ENCODE results near the gene P2RX1.

Gene P2RX1

DNA sequence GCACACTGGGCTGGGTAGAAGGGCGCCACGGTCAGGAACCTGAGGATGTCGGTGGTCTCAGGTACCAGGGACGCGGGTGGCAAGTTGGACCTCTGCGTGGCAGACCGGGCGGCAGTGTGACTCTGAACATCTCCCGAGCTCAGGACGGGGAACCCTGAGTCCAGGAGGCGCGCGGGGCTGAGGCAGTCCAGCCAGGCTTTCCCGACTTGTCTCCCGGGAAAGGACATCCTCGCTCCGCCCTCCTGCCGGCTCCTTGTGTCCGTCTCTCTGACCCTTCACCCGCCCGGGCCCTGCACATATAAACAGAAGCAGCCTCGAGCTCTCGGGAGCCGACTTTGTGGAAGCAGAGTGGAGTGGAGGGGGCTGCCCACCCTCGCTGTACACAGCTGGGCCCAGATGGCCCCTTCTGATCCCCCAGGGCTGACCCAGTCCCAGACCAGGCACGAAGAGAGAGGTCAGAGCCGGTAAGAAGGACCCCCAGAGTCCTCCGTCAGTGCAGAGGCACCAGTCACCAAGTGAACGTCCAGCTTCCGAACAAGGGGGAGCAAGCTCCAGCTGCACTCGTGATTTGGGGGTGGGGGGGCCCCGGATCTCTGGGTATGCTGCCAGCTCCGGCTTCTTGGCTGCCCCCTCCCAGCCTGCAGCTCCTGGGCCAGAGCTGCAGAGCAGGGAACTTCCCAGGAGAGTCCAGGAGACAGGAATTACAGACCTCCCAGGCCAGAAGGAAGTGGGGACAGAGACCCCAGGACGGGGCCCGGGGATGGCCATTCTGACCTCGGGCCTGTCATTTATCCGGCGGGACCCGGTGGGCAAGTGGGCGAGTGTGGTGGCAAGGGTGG, 8.5 kb upstream of the P2RX1 start:
- DNase-seq (ENCODE audit: low read depth, low spot score), result no peak

DNA sequence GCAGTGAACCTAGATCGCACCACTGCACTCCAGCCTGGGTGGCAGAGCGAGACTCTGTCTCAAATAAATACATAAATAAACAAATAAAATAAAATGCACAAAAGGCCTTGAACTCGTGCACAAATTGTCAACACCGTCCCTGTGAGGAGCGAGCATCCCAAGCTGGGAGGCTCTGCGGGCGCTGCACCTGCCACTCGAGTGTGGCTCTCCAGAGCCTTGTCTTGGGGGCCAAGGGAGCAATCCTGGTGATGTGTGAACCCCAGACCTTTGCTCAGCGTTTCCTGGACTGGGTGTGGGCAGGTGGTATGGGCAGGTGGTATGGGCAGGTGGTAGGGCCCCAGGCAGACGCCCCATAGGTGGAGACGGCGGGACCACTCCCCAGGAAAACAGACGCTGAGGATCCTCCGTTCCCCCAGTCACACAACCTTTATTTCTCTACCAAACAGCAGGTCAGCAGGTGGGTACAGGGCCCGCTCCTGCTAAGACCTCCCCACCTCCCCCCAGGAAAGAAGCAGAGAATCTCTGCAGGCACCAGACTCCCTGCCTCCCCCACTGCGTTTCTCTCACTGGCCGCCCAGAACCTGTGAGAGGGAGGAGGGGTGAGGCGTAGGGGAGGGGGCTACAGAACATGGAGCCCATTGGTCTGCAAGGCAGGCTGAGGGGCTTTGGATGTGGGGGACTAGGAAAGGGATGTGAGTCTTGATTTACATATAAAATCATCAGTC, 7.4 kb upstream of the P2RX1 start:
- no peak for DNase-seq (ENCODE audit: low read depth, low spot score)

DNA sequence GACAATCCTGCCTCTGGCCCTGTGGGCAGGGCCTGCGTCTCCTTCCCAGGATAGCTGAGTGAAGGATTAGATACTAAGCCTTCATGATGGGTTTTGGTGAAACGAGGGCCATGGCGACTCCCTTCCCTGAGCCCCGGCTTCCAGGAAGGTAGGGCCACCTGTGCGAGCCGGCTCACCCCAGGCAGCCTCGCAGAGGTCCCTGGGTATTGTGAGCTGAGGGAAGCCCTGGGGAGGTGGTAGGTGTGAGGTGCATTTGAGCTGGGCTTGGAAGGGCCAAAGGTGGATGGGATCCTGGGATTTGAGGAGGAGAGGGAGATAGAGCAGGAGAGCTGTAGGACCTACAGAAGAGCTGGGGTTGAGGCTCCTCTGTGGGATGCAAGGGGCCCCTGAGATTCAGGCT, 6.5 kb upstream of the P2RX1 start:
- DNase-seq (ENCODE audit: low read depth, low spot score), result no peak

DNA sequence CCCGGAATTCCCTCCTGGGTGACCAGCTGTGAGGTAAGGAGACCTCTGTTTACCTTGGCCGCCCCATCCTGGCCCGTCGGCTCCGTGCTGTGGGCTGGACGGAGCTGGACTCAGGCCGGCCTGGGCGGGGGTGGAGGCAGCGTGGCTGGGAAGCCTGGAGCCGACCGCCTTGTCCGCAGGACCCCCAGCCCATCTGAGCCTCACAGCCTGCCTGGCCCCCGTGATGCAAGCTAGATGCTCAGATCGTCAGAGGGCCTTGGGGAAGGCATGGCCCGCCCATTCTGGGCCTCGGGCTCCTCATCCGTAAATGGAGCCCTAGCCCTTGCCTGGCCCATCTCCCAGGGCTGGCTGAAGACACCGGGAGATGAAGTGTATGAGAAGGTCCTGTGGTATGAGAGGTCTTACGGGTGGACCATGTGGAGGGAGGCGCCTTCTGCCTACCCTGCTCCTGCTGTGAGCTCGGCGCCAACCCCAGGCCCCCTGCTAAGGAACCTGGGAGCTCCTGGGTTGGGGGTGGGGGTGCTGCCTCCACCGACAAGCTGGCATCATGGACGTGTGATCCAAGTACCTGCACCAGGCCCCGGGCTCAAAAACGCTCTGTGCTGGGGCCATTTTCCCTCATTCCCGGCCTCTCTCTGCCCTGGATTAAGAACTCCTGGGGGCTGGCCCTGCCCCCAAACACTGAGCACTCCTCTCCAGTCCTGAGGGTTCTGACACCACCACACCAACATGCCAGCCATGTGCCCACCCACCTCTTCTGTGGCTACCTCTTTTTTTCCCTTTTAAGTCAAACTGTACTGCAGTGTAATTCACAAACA, 5.4 kb upstream of the P2RX1 start:
- DNase-seq (ENCODE audit: low read depth, low spot score), result no peak

DNA sequence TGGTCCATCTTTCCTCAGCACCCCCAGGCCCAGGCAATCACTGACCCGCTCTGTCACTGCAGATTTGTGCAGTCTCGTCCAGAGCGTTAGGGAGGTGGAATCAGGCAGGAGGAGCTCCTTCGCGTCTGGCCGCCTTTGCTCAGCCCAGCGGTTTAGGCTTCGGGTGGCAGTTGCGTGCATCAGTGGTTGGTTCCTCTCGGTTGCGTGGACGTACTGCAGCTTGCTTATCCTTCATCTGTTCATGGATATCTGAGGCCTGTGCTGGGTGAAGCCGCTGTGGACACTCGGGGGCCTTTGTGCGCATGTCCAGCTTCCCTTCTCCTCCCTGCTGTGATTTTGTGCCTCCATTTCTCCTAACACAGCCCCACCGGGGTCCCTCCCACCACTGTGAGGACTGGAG, 4.7 kb upstream of the P2RX1 start:
- no peak for DNase-seq (ENCODE audit: low read depth, low spot score)

DNA sequence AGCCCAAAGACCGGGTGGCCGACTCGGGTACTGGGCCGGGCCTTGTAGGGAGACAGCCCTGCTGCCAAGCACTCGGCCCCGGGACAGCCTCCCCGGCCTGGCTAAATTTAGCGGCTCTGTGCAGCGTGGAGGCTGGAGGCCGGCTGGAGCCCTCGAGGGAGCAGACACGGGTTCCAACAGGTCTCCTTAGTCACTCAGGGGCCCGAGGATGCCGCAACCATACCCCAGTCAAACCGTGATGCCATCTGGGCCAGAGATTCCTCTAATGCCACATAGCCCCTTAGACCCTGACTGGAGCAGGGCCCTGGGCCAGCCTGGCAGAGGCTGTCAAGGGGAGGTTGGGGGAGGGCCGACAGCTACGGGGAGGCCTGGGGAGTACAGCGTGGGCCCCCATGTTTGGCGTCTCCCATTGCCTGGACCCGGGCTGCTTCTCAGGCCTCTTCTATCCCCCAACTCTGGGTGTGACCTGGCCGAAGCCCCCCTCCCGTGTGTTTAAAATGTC, 2.9 kb upstream of the P2RX1 start:
- DNase-seq (ENCODE audit: low read depth, low spot score), result no peak

DNA sequence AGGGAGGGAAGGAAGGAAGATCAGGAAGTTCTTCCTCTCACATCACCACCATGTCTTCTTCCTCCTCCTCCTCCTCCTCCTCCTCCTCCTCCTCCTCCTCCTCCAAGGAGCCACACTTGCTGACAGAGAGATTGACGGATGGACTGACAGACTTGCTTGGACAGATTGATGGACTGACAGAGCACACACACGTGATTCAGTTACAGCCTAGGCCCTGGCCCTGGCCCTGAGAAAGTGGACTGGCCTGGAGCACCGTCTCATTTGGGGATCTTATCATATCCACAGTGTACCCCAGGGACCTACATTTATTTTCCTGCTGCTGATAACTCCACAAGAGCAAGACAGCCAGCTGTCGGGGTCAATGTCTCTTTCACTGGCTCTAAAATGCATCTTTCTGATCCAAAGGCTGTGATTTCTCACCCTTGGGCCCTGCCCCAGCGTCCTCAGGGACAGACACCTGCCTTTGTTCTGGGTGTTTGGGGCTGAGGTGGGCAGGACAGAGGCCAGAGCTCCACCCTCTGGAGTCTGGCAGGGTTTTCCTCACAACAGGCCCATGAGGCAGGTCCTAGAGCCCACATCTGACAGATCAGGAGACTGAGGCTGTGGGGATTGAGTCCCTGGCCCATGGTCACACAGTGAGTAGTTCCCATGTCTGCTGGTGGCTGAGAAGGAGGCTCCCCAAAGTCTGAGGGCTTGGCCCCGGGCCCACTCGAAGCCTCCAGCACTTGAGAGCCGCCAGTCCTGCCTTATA, 2.3 kb upstream of the P2RX1 start:
- no peak for DNase-seq (ENCODE audit: low read depth, low spot score)

DNA sequence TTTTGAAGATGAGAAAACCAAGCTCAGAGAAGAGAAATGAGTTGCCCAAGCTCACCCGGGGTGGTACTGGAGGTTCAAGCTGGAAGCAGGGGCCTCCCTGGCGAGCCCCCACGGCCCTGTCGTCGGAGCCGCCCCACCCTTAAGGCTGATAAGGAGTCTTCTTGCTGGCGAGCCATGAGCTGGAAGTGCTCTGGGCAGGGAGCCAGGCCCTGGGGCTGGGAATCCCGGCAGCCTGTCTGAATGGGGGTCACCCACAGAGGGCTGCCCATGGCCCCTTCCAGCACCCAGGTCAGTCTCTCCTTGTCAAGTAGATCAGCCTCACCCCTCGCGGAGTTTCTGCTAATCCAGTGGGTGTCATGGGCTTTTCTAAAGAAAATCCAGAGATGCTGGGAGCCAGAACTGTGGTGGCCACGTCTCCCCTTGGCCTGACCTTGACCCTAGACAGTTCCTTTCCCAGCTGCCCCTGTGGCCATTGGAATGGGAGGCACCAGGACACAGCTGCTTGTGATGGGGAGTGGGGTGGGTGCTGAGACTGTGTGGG, 1.2 kb upstream of the P2RX1 start:
- DNase-seq (ENCODE audit: low read depth, low spot score), result no peak

DNA sequence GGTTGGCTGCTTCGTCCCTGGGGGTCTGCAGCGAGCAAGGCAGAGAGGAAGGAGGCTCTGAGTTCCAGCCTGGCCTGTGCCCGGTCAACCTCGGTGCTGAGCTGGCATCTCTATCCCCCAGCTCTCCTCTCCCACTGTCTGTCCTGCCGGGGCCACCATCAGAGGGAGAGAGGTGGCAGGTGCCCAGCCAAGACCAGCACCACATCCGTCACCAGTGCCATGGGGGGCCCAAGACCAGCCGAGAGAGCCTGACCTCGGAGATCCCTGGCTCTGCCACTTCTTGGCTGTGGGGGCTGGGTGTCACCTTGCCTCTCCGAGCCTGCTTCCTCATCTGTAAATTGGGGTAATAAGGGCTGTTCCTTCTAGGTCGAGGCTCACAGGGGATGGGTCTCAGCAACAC, 560 bp upstream of the P2RX1 start:
- no peak for DNase-seq (ENCODE audit: low read depth, low spot score)

DNA sequence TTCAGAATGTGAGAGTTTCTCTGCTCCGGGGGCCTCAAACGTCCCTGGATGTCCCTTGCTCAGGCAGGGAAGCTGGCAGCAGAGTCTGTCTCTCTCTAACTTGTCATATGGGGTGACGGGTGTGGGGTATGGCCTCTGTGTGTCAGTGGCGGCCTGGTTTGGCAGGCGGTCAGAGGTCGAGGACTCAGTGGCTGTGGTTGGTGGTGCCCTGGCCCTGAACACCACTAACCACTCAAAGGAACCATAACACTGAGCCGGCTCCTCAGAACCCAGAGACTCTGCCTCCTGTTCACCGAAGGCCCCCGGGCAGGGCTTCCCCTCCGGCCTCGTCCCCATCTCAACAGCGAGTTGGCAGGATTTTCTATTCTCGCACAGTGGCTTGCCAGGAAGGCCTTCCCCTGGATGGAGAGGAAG, 677 bp downstream of the P2RX1 start:
- DNase-seq (ENCODE audit: low read depth, low spot score), result no peak

DNA sequence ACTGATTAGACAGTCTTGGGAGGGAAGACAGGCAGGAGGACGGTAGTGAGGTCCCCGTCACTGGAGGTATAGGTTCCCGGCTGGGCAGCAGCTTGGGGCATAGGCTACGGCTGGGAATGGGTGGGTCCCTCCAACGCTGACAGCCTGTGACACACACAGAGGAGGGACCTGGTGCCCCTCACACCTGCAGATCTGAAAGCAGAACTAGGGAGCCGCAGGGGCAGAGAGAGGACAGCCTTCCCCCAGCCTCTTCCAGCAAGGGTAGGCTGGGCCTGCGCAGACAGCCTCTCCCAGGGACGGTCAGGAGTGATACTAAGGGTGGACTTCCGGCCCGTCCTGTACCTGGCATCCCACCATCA, 2.0 kb downstream of the P2RX1 start:
- DNase-seq (ENCODE audit: low read depth, low spot score), result no peak

DNA sequence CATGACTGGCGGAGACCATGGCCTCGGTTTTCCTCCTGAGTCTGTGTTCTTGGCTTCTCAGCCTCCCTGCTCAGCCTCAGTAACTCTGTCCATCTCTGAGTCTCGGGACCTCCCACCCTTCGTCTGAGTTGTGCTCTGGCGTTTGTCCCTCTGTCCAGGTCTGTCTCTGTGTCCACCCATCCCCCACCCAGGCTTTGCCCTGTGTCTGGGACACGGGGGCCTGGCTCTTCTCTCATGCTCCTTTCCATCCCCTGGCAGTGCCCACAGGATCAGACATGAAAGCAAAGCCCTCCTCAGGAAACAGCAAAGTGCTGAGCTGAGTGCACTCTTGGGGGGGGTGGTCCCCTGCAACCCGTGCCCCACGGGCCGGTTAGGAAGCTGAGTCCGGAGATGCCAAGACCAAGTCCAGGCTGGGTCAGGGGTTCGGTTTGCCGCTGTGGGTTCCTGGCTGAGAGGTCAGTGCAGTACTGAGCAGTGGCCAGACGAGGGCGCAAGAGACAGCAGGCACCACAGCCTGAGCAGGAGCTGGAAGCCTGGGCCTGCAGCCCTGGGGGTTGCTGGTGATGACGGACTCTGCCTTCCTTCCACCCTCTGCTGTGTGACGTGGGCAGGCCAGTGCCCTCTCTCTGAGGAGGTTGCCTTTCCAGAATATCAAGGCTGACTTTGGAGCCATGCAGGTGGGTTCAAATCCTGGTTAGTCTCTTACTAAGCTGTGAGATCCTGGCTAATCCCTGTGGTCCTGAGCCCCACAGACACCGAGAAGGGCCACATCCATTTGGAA, 2.5 kb downstream of the P2RX1 start:
- peak; percentile 57 for DNase-seq (ENCODE audit: low read depth, low spot score)

DNA sequence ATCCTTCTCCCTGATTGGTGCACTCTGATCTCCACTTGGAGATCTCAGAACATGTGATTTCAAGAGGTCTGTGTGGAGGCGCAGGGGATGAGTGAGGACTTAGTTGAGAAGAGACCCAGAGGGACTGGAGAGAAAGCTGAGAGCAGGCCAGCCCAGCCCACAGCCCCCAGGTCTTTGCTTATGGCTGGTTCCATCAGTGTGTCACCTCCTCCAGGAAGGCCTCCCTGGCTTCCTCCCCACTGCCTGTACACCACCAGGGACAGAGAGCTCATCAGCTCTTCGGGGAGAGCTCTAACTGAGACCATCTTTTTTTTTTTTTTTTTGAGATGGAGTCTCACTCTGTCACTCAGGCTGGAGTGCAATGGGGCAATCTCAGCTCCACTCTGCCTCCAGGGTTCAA, 3.4 kb downstream of the P2RX1 start:
- no peak for DNase-seq (ENCODE audit: low read depth, low spot score)

DNA sequence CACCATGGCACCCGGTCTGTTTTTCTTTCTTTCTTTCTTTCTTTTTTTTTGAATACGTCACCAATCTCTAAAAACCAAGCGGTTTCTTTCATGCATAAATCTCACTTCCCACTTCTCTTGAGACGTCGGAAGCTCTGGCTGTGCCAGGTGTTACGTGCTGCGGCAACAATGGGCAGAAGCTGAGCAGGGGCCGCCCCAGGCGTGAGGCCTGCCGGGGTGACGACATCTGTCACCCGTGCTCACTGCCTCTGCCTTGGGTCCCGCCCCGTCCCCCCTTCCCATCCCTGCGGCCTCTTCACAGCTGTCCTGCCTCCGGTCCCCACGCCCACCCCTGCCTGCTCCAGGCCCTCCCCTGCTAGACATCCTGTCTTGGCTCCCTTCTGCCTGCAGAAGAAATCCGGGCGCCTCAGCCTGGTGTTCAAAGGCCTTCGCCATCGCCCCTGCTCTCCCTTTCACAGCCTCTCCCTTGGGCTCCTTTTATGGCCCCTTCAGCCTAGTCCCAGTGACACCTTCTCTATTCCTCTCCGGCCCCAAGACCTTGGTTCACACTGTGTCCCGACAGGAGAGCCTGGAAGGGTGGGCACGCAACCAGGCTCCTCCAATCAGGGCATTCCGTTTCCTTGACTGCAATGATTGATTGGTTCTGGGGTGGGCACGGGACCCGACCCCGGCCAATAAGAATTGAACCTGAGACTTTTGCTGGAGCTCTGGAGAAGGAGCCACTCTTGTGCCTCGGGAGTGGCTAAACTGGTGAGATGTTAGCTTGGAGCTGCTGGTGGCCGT, 4.8 kb downstream of the P2RX1 start:
- DNase-seq (ENCODE audit: low read depth, low spot score), result no peak

DNA sequence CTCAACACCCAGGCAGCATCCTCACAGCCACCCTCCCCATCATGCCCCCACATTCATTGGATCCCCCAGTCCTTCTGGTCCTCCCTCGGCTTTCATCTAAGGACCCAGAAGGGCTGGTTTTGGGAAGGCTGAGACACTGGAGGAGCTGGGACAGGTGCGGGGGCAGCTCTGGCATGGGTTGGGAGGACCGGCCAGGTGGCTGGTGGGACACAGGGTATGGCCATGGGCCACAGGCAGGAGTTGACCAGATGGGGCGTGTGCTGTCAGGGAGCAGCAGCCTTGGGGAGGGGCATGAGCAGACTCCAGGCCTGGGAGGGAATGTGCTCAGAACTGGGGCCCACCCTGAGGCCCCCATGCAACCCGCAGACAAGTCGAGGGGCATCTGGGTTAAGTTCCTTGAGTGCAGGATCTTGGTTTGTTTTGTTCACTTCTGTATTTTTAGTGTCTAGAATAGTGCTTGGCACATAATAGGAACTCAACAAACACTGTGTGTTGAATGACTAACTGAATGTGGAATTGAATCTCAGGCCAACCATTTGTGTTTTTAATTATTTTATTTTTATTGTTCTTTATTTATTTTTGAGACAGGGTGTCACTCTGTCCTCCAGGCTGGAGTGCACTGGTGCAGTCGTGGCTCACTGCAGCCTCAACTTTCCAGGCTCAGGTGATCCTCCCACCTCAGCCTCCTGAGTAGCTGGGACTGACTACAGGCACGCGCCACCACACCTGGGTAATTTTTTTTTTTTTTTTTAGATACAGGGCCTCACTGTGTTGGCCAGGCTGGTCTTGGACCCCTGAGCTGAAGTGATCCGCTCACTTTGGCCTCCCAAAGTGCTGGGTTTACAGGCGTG, 5.6 kb downstream of the P2RX1 start:
- DNase-seq (ENCODE audit: low read depth, low spot score), result no peak

DNA sequence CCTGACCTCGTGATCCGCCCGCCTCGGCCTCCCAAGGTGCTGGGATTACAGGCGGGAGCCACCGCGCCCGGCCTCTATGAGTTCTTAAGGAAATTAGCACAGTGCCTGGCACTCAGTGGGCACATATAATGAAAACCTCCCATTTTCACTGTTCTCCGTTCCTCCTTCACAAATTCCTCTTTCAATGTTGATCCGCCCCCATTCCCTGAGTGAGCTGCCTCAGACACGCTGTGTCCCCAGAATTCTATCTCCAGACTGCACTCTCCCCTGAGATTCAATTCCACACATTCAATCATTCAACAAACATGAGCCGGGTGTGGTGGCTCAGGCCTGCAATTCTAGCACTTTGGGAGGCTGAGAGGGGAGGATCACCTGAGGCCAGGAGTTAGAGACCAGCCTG, 7.0 kb downstream of the P2RX1 start:
- DNase-seq (ENCODE audit: low read depth, low spot score), result no peak

DNA sequence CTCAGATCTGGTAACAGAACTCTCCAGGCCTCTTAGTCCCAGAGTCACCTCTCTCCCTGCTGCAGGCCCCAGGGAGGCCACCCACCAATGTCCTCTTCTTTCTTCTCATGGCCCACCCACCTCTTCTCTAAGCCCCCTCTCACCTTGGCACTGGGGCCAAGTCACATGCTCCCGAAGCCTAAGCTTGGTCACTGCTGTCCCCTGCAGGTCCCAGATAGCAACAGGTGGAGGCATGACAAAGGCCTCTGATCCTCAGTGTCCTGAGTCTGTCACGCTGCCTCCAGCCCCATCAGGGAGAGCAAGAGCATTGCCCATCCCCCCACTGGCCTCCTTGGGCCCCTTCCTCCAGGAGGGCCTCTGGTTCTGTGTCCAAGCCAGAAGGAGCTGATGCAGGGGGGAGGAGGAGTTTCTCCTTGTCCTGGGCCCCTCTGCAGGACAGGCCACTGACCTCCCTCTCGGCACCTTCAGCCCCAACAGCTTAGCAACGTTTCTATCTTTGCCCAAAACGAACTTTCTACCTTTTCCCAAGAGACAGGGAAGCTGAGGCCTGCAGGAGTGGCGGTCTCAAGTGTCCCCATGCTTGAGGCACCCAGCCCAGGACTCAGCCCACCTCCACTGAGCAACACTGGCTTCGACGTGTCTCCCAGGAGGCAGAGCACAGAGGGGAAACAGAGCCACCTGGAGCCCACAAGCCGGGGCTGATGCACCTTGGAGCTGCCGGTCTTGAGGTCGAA, 8.6 kb downstream of the P2RX1 start:
- DNase-seq (ENCODE audit: low read depth, low spot score), result no peak

DNA sequence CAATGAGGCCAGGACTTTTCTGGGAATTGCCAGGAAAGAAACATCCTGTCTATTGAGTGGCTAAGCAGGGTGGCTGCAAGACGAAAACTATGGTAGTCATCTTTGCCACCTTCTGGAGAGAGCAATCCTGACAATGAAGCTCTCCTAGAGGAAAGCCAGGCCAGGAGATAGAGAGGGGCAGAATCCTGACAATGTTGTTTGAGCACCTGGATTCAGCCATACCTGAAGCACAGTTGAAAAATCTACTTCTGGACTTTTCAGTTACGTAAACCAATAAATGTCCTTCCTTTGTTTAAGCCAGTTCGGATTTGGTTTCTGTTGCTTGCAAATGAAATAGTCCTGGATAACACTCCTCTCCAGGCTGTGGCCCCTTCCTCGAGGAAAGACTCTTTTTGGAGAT, 9.4 kb downstream of the P2RX1 start:
- DNase-seq (ENCODE audit: low read depth, low spot score), result no peak

Data from activated CD4-positive, CD25-positive, alpha-beta regulatory T cell treated with anti-CD3 and anti-CD28 coated beads, Interleukin-2, amount 50 U/mL, for 16 hours (primary cell).